Inferior parietal cortex (tissue), 1 donor: ENCODE data around the gene DGCR2.

ENCODE experiments used
- DNase-seq: peaks from one replicate; pipeline ENCODE4 v3.0.0-alpha.2; 2016; ENCODE audit errors: extremely low spot score

DGCR2 gene

GRCh38 chr22:19127329-19128008 is 5.3 kb upstream of the DGCR2 start:
- no peak for DNase-seq

DNA sequence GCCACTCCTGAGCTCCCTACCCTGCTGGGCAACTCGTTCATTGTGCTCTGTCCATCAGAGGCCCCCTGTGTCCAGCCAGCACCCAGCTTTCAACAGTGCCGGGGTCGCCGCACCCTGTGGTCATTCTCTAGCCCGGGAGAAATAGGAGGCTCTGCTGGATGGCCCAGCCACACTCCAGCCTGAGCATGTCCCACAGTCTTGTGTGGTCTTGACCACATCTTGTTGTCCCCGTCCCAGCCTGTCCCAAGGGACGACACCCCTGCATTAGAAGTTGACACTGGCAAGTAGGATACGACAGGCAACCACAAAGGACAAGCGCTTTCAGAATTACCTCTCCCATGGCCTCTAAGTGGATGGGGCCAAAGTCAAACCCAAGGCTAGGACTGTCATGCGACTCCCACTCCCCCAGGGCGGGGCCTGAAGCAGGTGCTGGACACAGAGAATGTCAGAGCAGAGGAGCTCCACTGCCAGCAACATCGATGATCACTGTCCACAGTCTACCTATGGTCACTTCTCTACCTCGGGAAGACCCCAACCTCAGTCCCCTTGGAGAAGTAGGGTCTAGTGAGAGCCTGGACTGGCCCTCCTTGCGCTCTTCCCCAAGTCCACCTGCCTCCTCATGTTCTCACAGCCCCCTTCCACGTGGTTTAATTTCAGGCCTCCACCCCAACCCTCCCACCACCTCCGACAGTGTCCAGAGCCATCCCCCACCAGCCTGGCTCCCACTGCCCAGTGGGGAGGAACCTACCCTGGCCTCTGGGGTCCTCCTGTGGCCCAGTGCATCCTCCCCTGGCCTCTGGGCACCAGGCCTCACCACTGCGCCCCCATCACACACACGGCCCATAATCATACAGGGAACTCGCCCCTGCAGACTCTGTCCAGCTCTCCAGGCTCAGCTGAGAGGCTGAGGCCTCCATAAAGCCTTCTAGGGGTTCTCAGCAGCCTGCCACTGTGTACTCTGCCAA is 4.4 kb upstream of the DGCR2 start:
- no peak for DNase-seq

- no peak for DNase-seq
These were observed 3.5 kb upstream of the DGCR2 start for GRCh38 chr22:19125474-19126308.

- no peak for DNase-seq
These were observed 2.8 kb upstream of the DGCR2 start for GRCh38 chr22:19125011-19125410.

DNA sequence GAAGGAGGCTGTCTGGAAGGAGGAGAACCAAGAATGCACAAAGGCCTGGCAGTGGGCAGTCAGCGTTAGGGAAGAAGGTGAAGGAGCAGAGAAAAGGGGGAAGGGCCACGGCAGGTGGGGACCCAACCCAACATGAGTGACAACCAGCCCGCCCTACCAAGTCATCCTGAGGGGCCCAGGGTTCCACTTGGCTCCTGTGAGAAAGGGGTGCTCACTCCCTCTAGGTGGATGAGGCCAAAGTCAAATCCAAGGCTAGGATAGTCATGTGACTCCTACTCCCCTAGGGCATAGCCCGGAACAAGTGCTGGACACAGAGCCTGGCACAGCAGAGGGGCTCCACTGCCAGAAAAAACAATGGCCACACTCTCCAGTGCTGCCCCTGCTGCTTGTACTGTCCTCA is 2.2 kb upstream of the DGCR2 start:
- DNase-seq: no peak

- no peak for DNase-seq
These were observed 1.7 kb upstream of the DGCR2 start for GRCh38 chr22:19123936-19124335.

GRCh38 chr22:19122752-19123492 is 710 bp upstream of the DGCR2 start:
- DNase-seq: peak; percentile 20

DNA sequence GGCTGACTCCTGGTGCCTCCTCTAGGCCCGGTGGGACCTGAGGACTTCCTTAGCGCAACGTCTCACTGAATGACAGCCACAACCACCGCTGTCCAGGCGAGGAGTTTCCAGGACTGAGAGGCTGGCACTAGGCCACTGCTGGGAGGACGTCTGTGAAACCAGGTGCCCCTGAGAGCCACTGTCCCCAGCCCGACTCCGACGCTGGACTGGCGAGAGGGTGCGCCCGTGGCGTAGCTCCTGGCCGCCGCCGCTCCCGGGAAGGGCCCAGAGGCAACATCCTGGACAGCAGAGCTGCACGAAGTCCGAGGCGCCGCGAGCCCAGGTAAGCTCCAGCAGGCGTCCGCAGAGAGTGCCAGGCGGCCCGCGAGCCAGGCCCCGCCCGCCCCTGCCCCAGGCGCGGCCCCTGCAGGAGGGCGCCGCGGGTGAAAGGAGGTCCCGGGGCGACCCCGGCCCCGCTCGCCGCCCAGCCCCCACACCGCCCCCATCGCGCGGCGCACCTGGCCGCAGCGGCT is 525 bp downstream of the DGCR2 start:
- DNase-seq: peak; percentile 52

DNA sequence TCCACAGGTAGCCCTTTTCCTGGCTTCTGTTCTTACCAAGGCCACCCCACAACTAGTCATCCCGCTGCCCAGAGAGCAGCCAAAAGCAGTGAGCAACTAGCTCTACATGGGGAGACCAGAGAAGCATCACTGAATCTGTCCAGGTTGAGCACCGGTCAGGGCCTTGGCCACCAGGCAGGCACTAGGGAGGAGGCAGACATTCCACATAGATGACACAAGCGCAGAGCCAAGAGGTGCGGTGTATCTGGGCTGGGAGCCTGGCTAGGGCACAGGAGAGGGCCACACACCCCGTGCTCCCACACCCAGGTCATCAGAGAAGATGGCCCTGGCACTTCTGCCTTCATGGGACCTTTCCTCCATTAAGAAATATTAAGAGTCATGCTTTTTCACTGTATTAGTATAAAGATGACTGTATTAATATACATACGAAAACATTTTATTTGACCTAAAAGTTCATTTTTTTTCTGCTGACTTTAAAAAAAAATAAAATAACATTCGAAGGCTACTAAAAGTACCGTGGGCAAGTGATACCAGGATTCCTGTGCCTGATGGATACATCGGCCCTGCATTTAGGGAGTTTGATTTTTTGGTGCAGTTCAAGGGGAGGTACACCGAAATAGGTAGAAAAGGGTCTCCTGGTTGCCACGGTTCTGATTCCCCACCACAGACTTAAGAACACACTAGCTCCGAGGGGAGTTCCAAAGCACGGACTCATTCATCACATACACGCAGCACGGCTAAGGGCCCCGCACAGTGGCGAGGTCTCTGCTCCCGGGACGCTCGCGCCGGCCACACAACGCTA is 1.2 kb downstream of the DGCR2 start:
- DNase-seq: no peak

DNA sequence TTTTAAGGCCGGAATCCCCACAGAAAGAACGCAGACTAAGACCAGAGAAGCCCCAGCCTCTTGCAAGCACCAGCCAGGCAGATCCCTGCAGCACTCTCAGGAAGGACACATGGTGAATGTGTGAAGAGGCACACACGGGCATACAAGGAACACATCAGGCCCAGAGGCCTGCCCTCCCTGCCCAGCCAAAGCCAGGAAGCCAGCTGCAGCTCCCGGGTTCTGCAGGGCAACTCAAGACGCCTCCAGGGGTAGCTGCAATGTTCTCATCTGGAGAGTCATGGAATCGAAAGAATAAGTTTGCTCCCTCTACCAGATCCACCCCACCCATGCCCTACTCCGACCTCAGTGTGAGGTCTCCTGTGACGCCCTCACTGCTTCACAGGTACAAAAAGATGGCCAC is 2.3 kb downstream of the DGCR2 start:
- no peak for DNase-seq

- DNase-seq: no peak
These were observed 3.8 kb downstream of the DGCR2 start for GRCh38 chr22:19118329-19118880.

DNA sequence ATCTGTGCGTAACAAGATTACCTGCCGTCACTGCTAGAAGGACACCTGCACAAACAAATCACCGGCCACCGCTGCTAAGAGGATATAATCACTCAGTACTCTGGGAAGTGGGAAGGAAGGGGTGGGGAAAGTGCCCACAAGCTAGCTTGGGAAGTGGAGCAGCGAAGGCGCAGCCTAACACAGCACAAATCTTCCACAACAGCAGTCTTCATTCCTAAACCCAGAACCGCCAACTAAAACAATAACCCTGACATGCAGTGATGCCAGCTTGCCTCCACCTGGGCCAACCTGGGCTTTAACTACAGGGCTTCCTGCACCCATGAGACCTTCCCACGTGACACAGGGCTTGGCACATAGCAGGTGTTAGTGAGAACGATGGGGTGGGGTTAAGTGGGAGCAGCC is 5.1 kb downstream of the DGCR2 start:
- DNase-seq: no peak

DNA sequence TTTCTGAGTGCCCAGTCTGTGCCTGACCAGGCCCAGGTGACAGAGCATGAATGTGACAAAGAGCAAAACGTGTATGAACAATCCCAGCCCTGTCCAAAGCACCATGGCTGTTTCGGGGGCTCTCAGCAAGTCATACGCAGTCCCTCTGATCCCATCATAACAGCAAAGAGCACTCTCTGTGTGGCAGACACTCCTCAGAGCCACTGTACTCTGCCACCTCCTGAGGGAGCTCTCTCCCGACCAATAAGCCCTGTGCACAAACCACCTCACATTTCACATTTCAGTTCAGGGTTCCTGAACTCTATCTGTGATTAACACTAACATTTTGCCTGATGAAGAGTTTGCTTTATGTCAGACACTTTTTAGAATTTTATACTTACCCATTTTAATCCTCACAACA is 6.6 kb downstream of the DGCR2 start:
- peak; percentile 17 for DNase-seq

DNA sequence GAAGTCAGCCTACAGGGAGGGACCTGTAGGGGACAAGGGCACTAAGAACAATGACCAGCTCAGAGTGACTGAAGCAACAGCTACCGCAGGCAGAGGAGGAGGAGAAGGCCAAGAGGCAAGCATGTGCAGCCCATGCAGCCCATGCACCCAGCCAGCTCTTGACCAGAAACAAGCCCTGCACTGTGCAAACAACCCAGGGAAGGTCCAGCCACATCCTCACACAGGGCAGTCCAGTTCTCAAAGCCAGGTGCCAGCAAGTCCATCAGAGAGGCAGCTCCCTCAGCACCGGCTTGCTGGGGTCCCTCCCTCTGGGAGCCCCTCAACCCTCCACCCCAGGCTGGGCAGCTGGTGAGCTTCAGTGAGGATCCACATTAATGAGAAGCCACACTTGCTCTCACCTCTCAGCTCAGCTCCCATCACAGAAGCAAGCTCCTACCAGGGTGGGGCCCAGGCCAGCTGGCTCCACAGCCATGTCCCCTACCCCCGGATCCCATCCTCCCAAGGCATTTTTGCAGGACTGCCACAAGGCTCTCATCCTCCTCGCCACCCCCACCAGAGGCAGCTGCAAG is 7.1 kb downstream of the DGCR2 start:
- no peak for DNase-seq

GRCh38 chr22:19113429-19113828 is 8.8 kb downstream of the DGCR2 start:
- DNase-seq: no peak

DNA sequence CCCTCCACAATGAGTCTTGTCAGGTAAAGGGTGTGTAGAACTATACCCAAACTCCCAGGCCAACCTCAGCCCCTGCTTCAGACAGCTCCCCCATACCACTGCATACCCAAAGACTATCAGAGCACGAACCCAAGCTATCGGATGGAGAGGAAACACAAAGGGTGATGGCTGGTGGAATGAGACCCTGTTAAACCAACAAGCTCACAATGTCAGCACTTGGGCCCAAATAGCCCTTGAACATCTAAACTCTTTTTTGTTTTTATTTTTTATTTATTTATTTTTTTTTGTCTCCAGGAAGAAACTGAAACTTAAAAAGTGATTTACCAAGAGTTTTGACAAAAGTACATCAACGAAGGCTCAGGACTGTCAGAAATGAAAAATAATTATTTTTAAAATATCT is 10.6 kb downstream of the DGCR2 start:
- DNase-seq: no peak

DNA sequence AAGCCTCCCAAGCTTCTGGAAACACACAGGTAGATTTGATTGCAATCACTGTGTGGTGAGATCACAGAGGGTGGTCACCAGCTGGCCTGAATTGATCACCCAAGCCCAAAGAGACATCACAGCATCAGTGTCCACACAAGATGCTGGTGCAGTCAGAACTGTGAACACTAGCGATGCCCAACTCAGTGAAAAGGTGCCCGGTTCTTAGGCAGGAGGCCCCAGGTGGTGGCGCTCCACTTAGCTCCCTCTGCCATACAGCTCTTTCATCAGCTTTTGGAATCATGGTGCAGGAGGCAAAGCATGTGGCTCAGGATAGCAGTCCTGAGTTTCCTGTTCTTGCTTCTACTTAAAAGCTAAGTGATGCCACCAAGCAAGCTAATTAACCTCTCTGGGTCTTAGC is 11.1 kb downstream of the DGCR2 start:
- no peak for DNase-seq

DNA sequence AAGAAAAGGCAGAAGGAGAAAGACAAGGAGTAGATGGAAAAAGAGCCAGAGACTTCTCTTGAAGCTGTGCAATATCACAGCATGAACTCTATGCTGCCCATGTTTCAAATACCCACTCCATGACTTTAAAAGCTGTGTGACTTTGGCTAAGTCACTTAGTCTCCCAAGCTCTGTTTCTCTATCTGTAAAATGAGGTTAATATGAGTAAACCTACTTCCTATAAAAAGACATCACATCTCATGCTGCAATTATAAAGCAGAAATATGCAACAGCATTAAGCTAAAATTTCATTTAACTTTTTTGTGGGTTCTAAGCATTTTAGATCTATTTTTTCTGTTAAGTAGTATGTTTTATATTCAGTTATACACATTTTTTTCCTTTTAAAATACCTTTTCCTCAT is 11.6 kb downstream of the DGCR2 start:
- DNase-seq: no peak

DNA sequence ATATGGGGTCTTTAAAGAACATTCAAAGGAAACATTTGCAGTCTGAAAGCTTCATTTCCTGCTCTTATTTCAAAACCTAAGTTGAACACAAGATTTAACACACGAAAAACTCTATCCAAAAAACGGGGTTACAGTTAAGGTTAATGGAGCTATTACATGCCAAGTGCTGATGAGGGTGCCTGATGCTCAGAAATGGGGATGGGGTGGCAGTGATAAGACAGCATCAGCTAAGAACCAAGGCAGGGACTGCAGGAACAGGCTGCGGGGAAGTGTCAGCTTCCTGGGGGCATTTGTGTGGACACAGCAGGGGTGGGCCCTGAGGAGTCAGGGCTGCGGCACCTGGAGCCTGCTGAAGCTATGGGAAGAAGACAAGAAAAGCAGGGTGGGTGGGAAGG is 12.2 kb downstream of the DGCR2 start:
- DNase-seq: no peak
